NCI-H2029 (cell line): ENCODE measurements around the gene IGF2R.
"Not testable (repeated sequence)": the region's sequence is repeated elsewhere in the genome, so short reads cannot be mapped to it uniquely, and the experiment has no call there.

Experiments used
- DNase-seq: peaks from one replicate; lab custom pipeline; 2025; lab: John Stamatoyannopoulos, UW

Gene IGF2R

GRCh38 chr6:160138839-160139419 is 170.0 kb downstream of the IGF2R start:
- no peak for DNase-seq

- DNase-seq, result no peak
These were observed 170.6 kb downstream of the IGF2R start for GRCh38 chr6:160139420-160139851.

- DNase-seq, result not testable (repeated sequence)
These were observed 171.6 kb downstream of the IGF2R start for GRCh38 chr6:160140493-160140892.

GRCh38 chr6:160141001-160141726 is 172.3 kb downstream of the IGF2R start:
- DNase-seq, result no peak

- DNase-seq, result no peak
These were observed 173.3 kb downstream of the IGF2R start for GRCh38 chr6:160142115-160142715.

- DNase-seq, result no peak
These were observed 177.7 kb downstream of the IGF2R start for GRCh38 chr6:160146454-160147145.

- no peak for DNase-seq
These were observed 178.3 kb downstream of the IGF2R start for GRCh38 chr6:160147146-160147536.

GRCh38 chr6:160154471-160154870 is 185.6 kb downstream of the IGF2R start:
- DNase-seq, result no peak

- no peak for DNase-seq
These were observed 188.0 kb downstream of the IGF2R start for GRCh38 chr6:160156842-160157241.

- DNase-seq, result no peak
These were observed 191.6 kb downstream of the IGF2R start for GRCh38 chr6:160160450-160160849.
